GM18499 (cell line): ENCODE results near the gene RIPK4.
"Not testable (repeated sequence)": the region's sequence is repeated elsewhere in the genome, so short reads cannot be mapped to it uniquely, and the experiment has no call there.

ENCODE experiments used
- ATAC-seq: cut with Tn5 transposase; IDR thresholded peaks from one replicate; pipeline ENCODE4 v1.9.1; 2021; ENCODE audit warnings: moderate number of reproducible peaks; ENCODE audit not compliant: insufficient read depth, unreplicated experiment

The RIPK4 gene

GRCh38 chr21:41722052-41723018 is 44.5 kb downstream of the RIPK4 start:
- no peak for ATAC-seq

- no peak for ATAC-seq
Measured at GRCh38 chr21:41720250-41720649, 46.6 kb downstream of the RIPK4 start.

- no peak for ATAC-seq
Measured at GRCh38 chr21:41719691-41720090, 47.2 kb downstream of the RIPK4 start.

GRCh38 chr21:41717573-41718330 is 49.1 kb downstream of the RIPK4 start:
- no peak for ATAC-seq

GRCh38 chr21:41716751-41717150 is 50.1 kb downstream of the RIPK4 start:
- no peak for ATAC-seq

- no peak for ATAC-seq
Measured at GRCh38 chr21:41715649-41716281, 51.1 kb downstream of the RIPK4 start.

- ATAC-seq: not testable (repeated sequence)
Measured at GRCh38 chr21:41714299-41714865, 52.5 kb downstream of the RIPK4 start.

GRCh38 chr21:41713495-41714281 is 53.2 kb downstream of the RIPK4 start:
- ATAC-seq: no peak

GRCh38 chr21:41712730-41713129 is 54.1 kb downstream of the RIPK4 start:
- no peak for ATAC-seq

- no peak for ATAC-seq
Measured at GRCh38 chr21:41712201-41712600, 54.7 kb downstream of the RIPK4 start.

- no peak for ATAC-seq
Measured at GRCh38 chr21:41711416-41712007, 55.3 kb downstream of the RIPK4 start.

- ATAC-seq: no peak
Measured at GRCh38 chr21:41710823-41711160, 56.1 kb downstream of the RIPK4 start.

- no peak for ATAC-seq
Measured at GRCh38 chr21:41709965-41710822, 56.7 kb downstream of the RIPK4 start.

- ATAC-seq: no peak
Measured at GRCh38 chr21:41709166-41709565, 57.7 kb downstream of the RIPK4 start.

- ATAC-seq: no peak
Measured at GRCh38 chr21:41707960-41708330, 58.9 kb downstream of the RIPK4 start.

- no peak for ATAC-seq
Measured at GRCh38 chr21:41707231-41707959, 59.5 kb downstream of the RIPK4 start.

GRCh38 chr21:41706678-41707077 is 60.2 kb downstream of the RIPK4 start:
- ATAC-seq: no peak

- no peak for ATAC-seq
Measured at GRCh38 chr21:41706263-41706639, 60.6 kb downstream of the RIPK4 start.
